GM12865 (cell line): ENCODE results near the gene ERP44.

Source experiments
- DNase-seq: peaks from one replicate; pipeline ENCODE4 v3.0.0; 2010; ENCODE audit warnings: low read depth
- H3K4me3 ChIP-seq: 2 replicates; pipeline ENCODE4 v1.5.1; 2011; ENCODE audit warnings: mild to moderate bottlenecking, low read depth, low read length, control low read depth
- TF ChIP-seq, protein P1 (sequence below): IDR thresholded peaks from 2 replicates; pipeline ENCODE4 v1.5.1; 2011; ENCODE audit warnings: low read length, control low read depth, low read depth, inconsistent platforms; ENCODE audit not compliant: insufficient read depth; ENCODE audit errors: missing control alignments

The ERP44 gene

DNA sequence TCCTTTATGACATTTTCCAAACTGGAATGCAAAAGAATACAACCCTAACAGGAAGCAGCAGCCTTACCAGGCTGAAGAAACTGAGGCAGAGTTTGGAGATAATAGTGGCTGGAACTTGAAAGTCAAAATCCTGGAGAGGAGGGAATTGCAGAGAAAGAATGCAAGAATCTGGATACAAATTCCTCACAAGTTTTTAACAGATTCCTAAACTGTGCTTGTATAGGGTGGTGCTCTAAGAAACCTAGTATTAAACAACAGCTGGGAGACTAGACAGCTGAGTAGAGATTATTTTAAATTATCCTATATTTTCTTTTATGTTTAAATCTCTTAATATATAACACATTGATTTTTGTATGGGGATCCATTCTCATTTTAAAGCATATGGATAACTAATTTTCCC is 31.0 kb upstream of the ERP44 start:
- DNase-seq = no peak
- H3K4me3 ChIP-seq = no peak overlapping the region
- TF ChIP-seq, protein P1, sequence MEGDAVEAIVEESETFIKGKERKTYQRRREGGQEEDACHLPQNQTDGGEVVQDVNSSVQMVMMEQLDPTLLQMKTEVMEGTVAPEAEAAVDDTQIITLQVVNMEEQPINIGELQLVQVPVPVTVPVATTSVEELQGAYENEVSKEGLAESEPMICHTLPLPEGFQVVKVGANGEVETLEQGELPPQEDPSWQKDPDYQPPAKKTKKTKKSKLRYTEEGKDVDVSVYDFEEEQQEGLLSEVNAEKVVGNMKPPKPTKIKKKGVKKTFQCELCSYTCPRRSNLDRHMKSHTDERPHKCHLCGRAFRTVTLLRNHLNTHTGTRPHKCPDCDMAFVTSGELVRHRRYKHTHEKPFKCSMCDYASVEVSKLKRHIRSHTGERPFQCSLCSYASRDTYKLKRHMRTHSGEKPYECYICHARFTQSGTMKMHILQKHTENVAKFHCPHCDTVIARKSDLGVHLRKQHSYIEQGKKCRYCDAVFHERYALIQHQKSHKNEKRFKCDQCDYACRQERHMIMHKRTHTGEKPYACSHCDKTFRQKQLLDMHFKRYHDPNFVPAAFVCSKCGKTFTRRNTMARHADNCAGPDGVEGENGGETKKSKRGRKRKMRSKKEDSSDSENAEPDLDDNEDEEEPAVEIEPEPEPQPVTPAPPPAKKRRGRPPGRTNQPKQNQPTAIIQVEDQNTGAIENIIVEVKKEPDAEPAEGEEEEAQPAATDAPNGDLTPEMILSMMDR = no peak

DNA sequence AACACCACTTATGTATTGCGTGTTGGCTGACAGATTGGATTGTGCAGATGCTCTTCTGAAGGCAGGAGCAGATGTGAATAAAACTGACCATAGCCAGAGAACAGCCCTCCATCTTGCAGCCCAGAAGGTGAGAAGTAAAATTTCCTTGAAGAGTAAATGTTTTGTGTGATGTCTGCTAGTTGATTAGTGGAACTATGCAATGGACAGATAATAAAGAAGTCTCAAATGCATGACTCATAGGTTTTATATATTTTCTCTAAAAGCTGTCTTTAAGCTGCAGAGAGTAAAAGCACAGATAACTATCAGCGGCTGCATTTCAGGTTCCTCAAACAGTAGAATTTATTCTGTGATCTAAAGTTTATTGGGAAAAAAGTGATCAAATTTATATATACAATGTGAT is 27.6 kb upstream of the ERP44 start:
- no peak overlapping the region for H3K4me3 ChIP-seq
- DNase-seq = no peak
- TF ChIP-seq, protein P1 = no peak

DNA sequence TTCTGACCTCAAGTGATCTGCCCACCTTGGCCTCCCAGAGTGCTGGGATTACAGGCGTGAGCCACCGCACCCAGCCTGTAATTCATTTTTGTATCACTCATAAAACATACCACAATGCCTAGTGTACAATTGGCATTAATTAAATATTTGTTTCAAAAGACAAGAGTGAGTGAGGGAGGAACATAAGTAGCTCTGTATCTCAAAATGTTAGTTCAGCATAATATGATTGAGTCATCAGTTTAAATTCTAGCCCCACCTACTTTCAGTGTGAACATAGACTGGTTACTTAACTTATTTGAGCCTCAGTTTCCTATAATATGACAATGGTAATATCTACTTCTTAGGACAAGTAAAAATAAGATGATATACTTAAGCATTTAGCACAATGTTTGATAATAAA is 27.1 kb upstream of the ERP44 start:
- TF ChIP-seq, protein P1 = no peak
- H3K4me3 ChIP-seq = no peak overlapping the region
- DNase-seq = no peak

DNA sequence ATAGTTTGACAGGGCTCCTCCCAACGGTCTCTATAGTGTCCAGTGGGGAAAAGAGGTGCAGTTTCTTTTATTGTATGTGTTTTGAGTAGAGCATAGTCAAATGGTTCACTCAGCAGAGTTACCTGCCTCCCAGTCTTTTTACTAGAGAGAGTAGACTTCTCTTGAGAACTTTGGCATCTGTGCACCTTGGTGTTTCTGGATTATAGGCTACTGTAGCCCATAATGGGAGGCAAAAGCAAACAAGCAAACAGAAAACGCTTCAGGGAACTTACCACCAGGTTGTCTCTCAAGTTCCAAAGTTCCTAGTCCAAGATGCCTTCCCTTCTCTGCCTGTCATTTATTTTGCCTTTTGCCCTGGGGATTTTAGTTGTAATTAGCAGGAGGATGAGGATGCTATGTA is 26.4 kb upstream of the ERP44 start:
- no peak for DNase-seq
- no peak overlapping the region for H3K4me3 ChIP-seq
- TF ChIP-seq, protein P1 = no peak

DNA sequence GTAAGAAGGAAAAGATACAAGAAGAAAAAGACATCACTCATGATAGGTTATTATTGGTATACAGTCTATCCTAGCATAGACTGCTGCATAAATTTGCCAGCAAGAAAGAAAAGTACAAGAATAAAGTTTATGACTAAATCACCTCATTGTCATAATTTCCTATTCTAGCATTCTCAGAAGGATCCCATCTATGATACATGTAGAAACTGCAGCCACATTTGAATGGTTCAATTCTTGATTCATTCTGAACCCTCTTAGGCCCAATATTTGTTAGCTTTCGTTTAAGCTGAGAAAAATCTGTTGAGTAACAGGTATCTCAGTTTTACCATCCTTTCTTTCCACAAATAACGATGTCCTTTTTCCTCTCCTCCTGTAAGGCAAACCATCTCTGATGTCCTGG is 21.5 kb upstream of the ERP44 start:
- TF ChIP-seq, protein P1 = no peak
- no peak overlapping the region for H3K4me3 ChIP-seq
- DNase-seq = no peak

DNA sequence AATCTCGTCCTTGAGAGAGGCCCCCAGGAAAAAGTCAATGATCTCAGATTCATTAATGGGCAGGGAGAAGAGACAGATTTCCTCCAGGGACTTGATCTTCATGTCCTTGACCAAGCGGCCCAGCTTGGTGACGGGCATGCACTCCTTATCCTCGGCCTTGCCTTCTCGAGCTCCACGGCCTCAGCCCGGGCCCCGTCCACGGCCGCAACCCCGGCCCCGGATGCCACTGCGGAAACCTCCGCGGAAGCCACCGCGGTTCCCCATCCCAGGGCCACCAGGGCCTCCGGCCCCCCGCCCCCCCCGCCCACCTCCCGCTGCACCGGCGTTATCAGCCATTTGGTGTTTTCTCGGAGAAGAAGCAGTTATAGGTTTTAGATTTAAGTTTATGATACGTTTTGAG is 18.5 kb upstream of the ERP44 start:
- TF ChIP-seq, protein P1 = no peak
- DNase-seq = no peak
- H3K4me3 ChIP-seq = no peak overlapping the region

DNA sequence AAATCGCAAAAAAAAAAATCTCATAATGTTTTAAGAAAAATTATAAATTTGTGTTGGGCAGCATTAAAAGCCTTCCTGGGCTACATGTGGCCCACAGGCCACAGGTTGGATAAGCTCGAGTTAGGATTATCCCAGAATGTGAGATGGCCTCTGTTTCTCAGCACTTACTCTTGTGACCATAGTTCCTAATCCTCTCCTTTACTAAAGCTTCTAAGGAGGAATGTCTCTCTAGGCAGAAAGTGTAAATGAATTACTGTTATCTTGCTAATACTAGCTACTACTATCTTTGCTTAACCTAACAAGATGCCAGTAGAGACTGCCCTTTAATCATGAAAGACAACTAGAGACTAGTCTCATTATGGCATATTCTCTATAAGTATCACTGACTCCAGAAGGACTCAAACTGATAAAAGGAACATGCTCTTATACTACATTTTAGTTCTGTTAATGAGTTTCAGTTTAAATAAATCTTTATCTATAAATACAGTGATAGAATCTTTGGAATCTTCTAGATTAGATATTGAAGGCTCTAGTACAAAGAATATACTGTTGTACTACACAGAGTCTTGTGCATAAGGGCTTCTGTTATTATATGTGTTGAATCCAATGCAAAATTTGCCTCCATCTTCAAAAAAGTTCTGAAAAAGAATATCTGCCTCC is 14.0 kb upstream of the ERP44 start:
- DNase-seq = no peak
- TF ChIP-seq, protein P1 = no peak
- H3K4me3 ChIP-seq = no peak overlapping the region
